Activated CD8-positive, alpha-beta memory T cell treated with anti-CD3 and anti-CD28 coated beads for 36 hours (primary cell): ENCODE results near the gene TTC9B. TPM values are rescaled to one million over a fixed set of nuclear protein-coding genes. Genes with fewer than 3 reads are reported as not detected.

ENCODE experiments used
- CTCF ChIA-PET: fragments of 350-600 bp; sonication (Branson Sonifier 250); formaldehyde crosslinking; loops from one replicate; lab custom pipeline; 2021; ENCODE audit warnings: antibody characterized with exemption; lab: Charles Lee
- POLR2A ChIA-PET: fragments of 350-600 bp; sonication (Branson Sonifier 250); formaldehyde crosslinking; loops from one replicate; lab custom pipeline; 2021; ENCODE audit warnings: antibody characterized with exemption; lab: Charles Lee
- total RNA-seq, 2 experiments: library from RNA; stranded (reverse); gene quantifications; one replicate each; pipeline ENCODE4 v1.2.3, GENCODE V29; 2021

The TTC9B gene
- not detected for total RNA-seq

GRCh38 chr19:40217934-40218890, at the start of gene TTC9B:
TTC9B (minus strand) TSS chr19:40218384; CDS start chr19:40218381, 3 bp downstream.
- ChIA-PET CTCF (interaction anchor here (0.7 to 1.0 kb wide), 3 partner anchors 9 to 105 kb away, joined by 3 to 5 read pairs (median 4); no protein-coding TSS in a partner anchor), POLR2A (no interaction called here)

GRCh38 chr19:40267601-40267997, 49.4 kb upstream of the TTC9B start:
- POLR2A ChIA-PET = interaction anchor here (0.8 kb wide), 1 partner anchor 14 kb away, joined by 6 read pairs; no protein-coding TSS in a partner anchor
- CTCF ChIA-PET = interaction anchor here (1.4 kb wide), 1 partner anchor 39 kb away, joined by 4 read pairs; no protein-coding TSS in a partner anchor

- CTCF ChIA-PET = no interaction called here
These were observed 48.9 kb upstream of the TTC9B start for GRCh38 chr19:40266912-40267600.

GRCh38 chr19:40266119-40266518, 47.9 kb upstream of the TTC9B start:
- POLR2A ChIA-PET = no interaction called here
- CTCF ChIA-PET = no interaction called here

More at GRCh38 chr19:40266912-40267600, 48.9 kb upstream of the TTC9B start:
- POLR2A ChIA-PET = interaction anchor here (0.8 kb wide), 1 partner anchor 14 kb away, joined by 6 read pairs; no protein-coding TSS in a partner anchor

GRCh38 chr19:40265763-40266099, 47.5 kb upstream of the TTC9B start:
- ChIA-PET POLR2A (no interaction called here), CTCF (no interaction called here)

- ChIA-PET POLR2A (no interaction called here), CTCF (no interaction called here)
These were observed 47.0 kb upstream of the TTC9B start for GRCh38 chr19:40265055-40265762.

- ChIA-PET POLR2A (no interaction called here), CTCF (no interaction called here)
These were observed 46.3 kb upstream of the TTC9B start for GRCh38 chr19:40264314-40265054.

- ChIA-PET POLR2A (no interaction called here), CTCF (interaction anchor here (0.8 kb wide), 1 partner anchor 12 kb away, joined by 3 read pairs; no protein-coding TSS in a partner anchor)
These were observed 45.5 kb upstream of the TTC9B start for GRCh38 chr19:40263440-40264313.

GRCh38 chr19:40262422-40262821, 44.2 kb upstream of the TTC9B start:
- ChIA-PET CTCF (no interaction called here), POLR2A (no interaction called here)

- CTCF ChIA-PET = no interaction called here
- POLR2A ChIA-PET = no interaction called here
These were observed 43.4 kb upstream of the TTC9B start for GRCh38 chr19:40261631-40262030.

- ChIA-PET CTCF (no interaction called here), POLR2A (no interaction called here)
These were observed 38.9 kb upstream of the TTC9B start for GRCh38 chr19:40257096-40257517.

- ChIA-PET POLR2A (no interaction called here), CTCF (no interaction called here)
These were observed 38.3 kb upstream of the TTC9B start for GRCh38 chr19:40256512-40256911.

GRCh38 chr19:40255619-40256166, 37.5 kb upstream of the TTC9B start:
- CTCF ChIA-PET = no interaction called here
- POLR2A ChIA-PET = no interaction called here

GRCh38 chr19:40254714-40255418, 36.7 kb upstream of the TTC9B start:
- POLR2A ChIA-PET = no interaction called here
- CTCF ChIA-PET = no interaction called here

GRCh38 chr19:40253611-40254092, 35.5 kb upstream of the TTC9B start:
- ChIA-PET CTCF (no interaction called here), POLR2A (no interaction called here)

GRCh38 chr19:40252395-40252794, 34.2 kb upstream of the TTC9B start:
- ChIA-PET POLR2A (no interaction called here), CTCF (no interaction called here)

- POLR2A ChIA-PET = no interaction called here
- CTCF ChIA-PET = no interaction called here
These were observed 33.8 kb upstream of the TTC9B start for GRCh38 chr19:40251991-40252390.
